HEK293 (cell line): ENCODE data around the gene ASB4.

ENCODE experiments used
- CTCF ChIA-PET: fragments of 350-600 bp; formaldehyde crosslinking; extraction: SDS; loops from one replicate; lab custom pipeline; 2021; ENCODE audit warnings: antibody characterized with exemption; lab: Yijun Ruan, JAX
- POLR2A ChIA-PET: fragments of 300-600 bp; formaldehyde crosslinking; extraction: SDS; loops from one replicate; lab custom pipeline; 2020; ENCODE audit warnings: antibody characterized with exemption, inconsistent platforms; lab: Yijun Ruan, JAX
- H3K27ac ChIP-seq: fragments of 200-500 bp; sonication (Bioruptor generic); 2 replicates; pipeline ENCODE4 v1.5.1; 2014; ENCODE audit warnings: low read depth, low read length, control low read depth, inconsistent platforms; ENCODE audit errors: extremely low read depth
- H3K36me3 ChIP-seq, 2 experiments: fragments of 200-500 bp in 1 of 2; sonication (Bioruptor generic) in 1 of 2; 1 replicate in 1 of 2; 2 replicates in 1 of 2; pipeline ENCODE4 v1.5.1; 2014 to 2017; ENCODE audit warnings: inconsistent platforms in 2 of 2, low read length in 2 of 2; ENCODE audit not compliant: control insufficient read depth in 2 of 2, insufficient read depth in 1 of 2
- H3K4me1 ChIP-seq: fragments of 200-500 bp; sonication (Bioruptor generic); 2 replicates; pipeline ENCODE4 v1.5.1; 2014; ENCODE audit warnings: mild to moderate bottlenecking, low read length, inconsistent platforms; ENCODE audit not compliant: control insufficient read depth, insufficient read depth
- H3K4me3 ChIP-seq: 2 replicates; pipeline ENCODE4 v1.5.1; 2011; ENCODE audit warnings: low read depth, mild to moderate bottlenecking, control low read depth, low read length, moderate library complexity
- H3K9me3 ChIP-seq: fragments of 200-500 bp; sonication (Bioruptor generic); 2 replicates; pipeline ENCODE4 v1.5.1; 2014; ENCODE audit warnings: low read depth, low read length, inconsistent platforms; ENCODE audit not compliant: control insufficient read depth, insufficient read depth
- IKZF3 ChIP-seq: fragments of 450-650 bp; IDR thresholded peaks from 2 replicates; pipeline ENCODE4 v1.5.0; 2018; ENCODE audit warnings: missing biosample characterization, mild to moderate bottlenecking, missing genetic modification characterization, moderate library complexity
- KLF10 ChIP-seq: fragments of 450-650 bp; IDR thresholded peaks from 2 replicates; pipeline ENCODE4 v1.5.1; 2018; ENCODE audit warnings: missing biosample characterization, mild to moderate bottlenecking, missing genetic modification characterization
- MZF1 ChIP-seq: fragments of 450-650 bp; formaldehyde crosslinking; IDR thresholded peaks from 2 replicates; pipeline ENCODE4 v1.5.1; 2017; ENCODE audit warnings: missing biosample characterization, missing genetic modification characterization, borderline replicate concordance
- OSR2 ChIP-seq: fragments of 450-650 bp; formaldehyde crosslinking; IDR thresholded peaks from 2 replicates; pipeline ENCODE4 v1.5.1; 2016; ENCODE audit warnings: missing biosample characterization, missing genetic modification characterization
- SCRT1 ChIP-seq: fragments of 450-650 bp; formaldehyde crosslinking; IDR thresholded peaks from 2 replicates; pipeline ENCODE4 v1.5.1; 2016; ENCODE audit warnings: missing biosample characterization, missing genetic modification characterization, borderline replicate concordance
- YY1 ChIP-seq: fragments of 450-650 bp; formaldehyde crosslinking; IDR thresholded peaks from 2 replicates; pipeline ENCODE4 v1.5.1; 2018; ENCODE audit warnings: missing biosample characterization, missing genetic modification characterization
- ZNF174 ChIP-seq: fragments of 450-650 bp; formaldehyde crosslinking; IDR thresholded peaks from 2 replicates; pipeline ENCODE4 v1.5.0; 2017; ENCODE audit warnings: missing biosample characterization, mild to moderate bottlenecking, missing genetic modification characterization
- ZNF214 ChIP-seq: fragments of 450-650 bp; formaldehyde crosslinking; IDR thresholded peaks from 2 replicates; pipeline ENCODE4 v1.5.1; 2017; ENCODE audit warnings: missing biosample characterization, mild to moderate bottlenecking, missing genetic modification characterization, borderline replicate concordance
- ZNF292 ChIP-seq: fragments of 450-650 bp; formaldehyde crosslinking; IDR thresholded peaks from 2 replicates; pipeline ENCODE4 v1.5.1; 2016; ENCODE audit warnings: low read depth, missing biosample characterization, missing genetic modification characterization, borderline replicate concordance
- ZNF341 ChIP-seq: fragments of 450-650 bp; formaldehyde crosslinking; IDR thresholded peaks from 2 replicates; pipeline ENCODE4; 2016; ENCODE audit warnings: low read depth, missing biosample characterization, missing genetic modification characterization
- ZNF394 ChIP-seq: fragments of 450-650 bp; formaldehyde crosslinking; IDR thresholded peaks from 2 replicates; pipeline ENCODE4 v1.5.1; 2016; ENCODE audit warnings: missing biosample characterization, missing genetic modification characterization, mild to moderate bottlenecking, moderate library complexity, borderline replicate concordance
- ZNF423 ChIP-seq: fragments of 450-650 bp; formaldehyde crosslinking; IDR thresholded peaks from 2 replicates; pipeline ENCODE4 v1.5.1; 2016; ENCODE audit warnings: missing biosample characterization, missing genetic modification characterization
- ZNF610 ChIP-seq: fragments of 450-650 bp; formaldehyde crosslinking; IDR thresholded peaks from 2 replicates; pipeline ENCODE4 v1.5.1; 2016; ENCODE audit warnings: missing biosample characterization, missing genetic modification characterization, borderline replicate concordance
- ZNF626 ChIP-seq: fragments of 450-650 bp; sonication (Bioruptor Pico); formaldehyde crosslinking; IDR thresholded peaks from 2 replicates; pipeline ENCODE4 v1.5.1; 2018; ENCODE audit warnings: missing biosample characterization, missing genetic modification characterization, inconsistent platforms
- ZNF629 ChIP-seq: fragments of 450-650 bp; formaldehyde crosslinking; IDR thresholded peaks from 2 replicates; pipeline ENCODE4 v1.5.1; 2017; ENCODE audit warnings: missing biosample characterization, missing genetic modification characterization
- ZNF660 ChIP-seq: fragments of 450-650 bp; IDR thresholded peaks from 2 replicates; pipeline ENCODE4 v1.5.1; 2018; ENCODE audit warnings: missing biosample characterization, mild to moderate bottlenecking, missing genetic modification characterization
- ZNF677 ChIP-seq: fragments of 450-650 bp; IDR thresholded peaks from 2 replicates; pipeline ENCODE4 v1.5.0; 2018; ENCODE audit warnings: missing biosample characterization, mild to moderate bottlenecking, missing genetic modification characterization, moderate library complexity
- ZNF76 ChIP-seq: fragments of 450-650 bp; formaldehyde crosslinking; IDR thresholded peaks from 2 replicates; pipeline ENCODE4; 2016; ENCODE audit warnings: low read depth, missing biosample characterization, missing genetic modification characterization, borderline replicate concordance
- TF ChIP-seq, protein P1 (sequence below): fragments of 450-650 bp; formaldehyde crosslinking; IDR thresholded peaks from 2 replicates; pipeline ENCODE4 v1.5.1; 2017; ENCODE audit warnings: missing biosample characterization, missing genetic modification characterization
- TF ChIP-seq, protein P2 (sequence below): fragments of 450-650 bp; formaldehyde crosslinking; IDR thresholded peaks from 2 replicates; pipeline ENCODE4 v1.5.1; 2016; ENCODE audit warnings: missing biosample characterization, missing genetic modification characterization
- TF ChIP-seq, protein P3 (sequence below): fragments of 450-650 bp; formaldehyde crosslinking; IDR thresholded peaks from 2 replicates; pipeline ENCODE4 v1.5.1; 2017; ENCODE audit warnings: missing biosample characterization, missing genetic modification characterization
- TF ChIP-seq, protein P4 (sequence below): sonication (generic); formaldehyde crosslinking; IDR thresholded peaks from 2 replicates; pipeline ENCODE4 v1.8.1; 2022; ENCODE audit warnings: mild to moderate bottlenecking, moderate library complexity, missing genetic modification reagents

Gene ASB4

DNA sequence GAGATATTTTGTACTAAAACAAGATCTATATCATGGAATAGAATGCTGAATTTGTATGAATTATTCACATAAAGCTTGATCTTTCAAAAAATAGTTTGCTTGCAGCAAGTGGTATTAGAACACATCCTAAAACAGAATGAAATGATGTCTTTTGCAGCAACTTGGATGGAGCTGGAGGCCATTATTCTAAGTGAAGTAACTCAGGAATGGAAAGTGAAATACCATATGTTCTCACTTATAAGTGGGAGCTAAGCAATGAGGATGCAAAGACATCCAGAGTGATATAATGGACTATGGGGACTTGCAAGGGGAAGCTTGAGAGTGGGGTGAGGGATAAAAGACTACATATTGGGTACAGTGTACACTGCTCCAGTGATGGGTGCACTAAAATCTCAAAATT lies 53.7 kb downstream of the ASB4 start:
- Histone ChIP-seq H3K9me3 (no peaks in the 10 kb centered on the region), H3K36me3 (no peaks in the 10 kb centered on the region), H3K4me3 (no peak overlapping the region), H3K4me1 (no peaks in the 10 kb centered on the region)
- POLR2A ChIA-PET, result no interaction called here
- TF ChIP-seq ZNF292 (tag by site-specific recombination), result no peak
- TF ChIP-seq, all 188 proteins: peak for 0
- CTCF ChIA-PET, result interaction anchor here (0.9 to 12.5 kb wide), 4 partner anchors 11 to 149 kb away, joined by 3 to 109 read pairs (median 46); no protein-coding TSS in a partner anchor
- no peak overlapping the region for H3K27ac ChIP-seq

DNA sequence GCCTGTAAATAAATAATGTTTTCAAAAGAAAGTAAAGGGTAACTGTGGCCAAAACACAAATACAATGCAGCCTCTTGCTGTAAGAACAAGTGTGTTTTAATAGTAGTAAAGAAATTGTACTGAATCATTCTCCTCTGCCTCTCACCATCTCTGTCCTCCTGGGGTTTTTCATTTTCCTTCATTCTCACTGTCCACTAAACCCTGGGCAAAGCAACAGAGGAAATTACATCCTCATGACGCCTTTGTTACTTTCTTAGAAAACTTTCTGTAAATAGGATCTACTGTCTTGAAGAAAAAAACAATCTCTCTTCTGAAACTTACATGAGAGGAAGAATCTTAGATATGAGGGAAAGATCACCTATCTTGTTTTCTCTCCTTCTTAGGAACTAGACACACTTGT lies 54.6 kb downstream of the ASB4 start:
- peaks cover 2% of the 10 kb centered on the region; the same call in 1 of the 2 replicates for H3K4me1 ChIP-seq
- ChIA-PET CTCF (interaction anchor here (1.1 to 12.5 kb wide), 4 partner anchors 12 to 148 kb away, joined by 3 to 109 read pairs (median 72); no protein-coding TSS in a partner anchor), POLR2A (no interaction called here)
- H3K27ac ChIP-seq, result no peak overlapping the region
- no peaks in the 10 kb centered on the region for H3K36me3 ChIP-seq
- H3K4me3 ChIP-seq, result no peak overlapping the region
- no peaks in the 10 kb centered on the region for H3K9me3 ChIP-seq
- TF ChIP-seq ZNF626 (tag by site-specific recombination) (no peak), SCRT1 (tag by site-specific recombination) (no peak), ZNF174 (tag by site-specific recombination) (no peak), YY1 (tag by site-specific recombination) (no peak), ZNF660 (tag by site-specific recombination) (no peak), ZNF629 (tag by site-specific recombination) (no peak), OSR2 (tag by site-specific recombination) (no peak)
- TF ChIP-seq, protein P1, sequence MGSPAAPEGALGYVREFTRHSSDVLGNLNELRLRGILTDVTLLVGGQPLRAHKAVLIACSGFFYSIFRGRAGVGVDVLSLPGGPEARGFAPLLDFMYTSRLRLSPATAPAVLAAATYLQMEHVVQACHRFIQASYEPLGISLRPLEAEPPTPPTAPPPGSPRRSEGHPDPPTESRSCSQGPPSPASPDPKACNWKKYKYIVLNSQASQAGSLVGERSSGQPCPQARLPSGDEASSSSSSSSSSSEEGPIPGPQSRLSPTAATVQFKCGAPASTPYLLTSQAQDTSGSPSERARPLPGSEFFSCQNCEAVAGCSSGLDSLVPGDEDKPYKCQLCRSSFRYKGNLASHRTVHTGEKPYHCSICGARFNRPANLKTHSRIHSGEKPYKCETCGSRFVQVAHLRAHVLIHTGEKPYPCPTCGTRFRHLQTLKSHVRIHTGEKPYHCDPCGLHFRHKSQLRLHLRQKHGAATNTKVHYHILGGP (tag by site-specific recombination), result no peak
- TF ChIP-seq, protein P2, sequence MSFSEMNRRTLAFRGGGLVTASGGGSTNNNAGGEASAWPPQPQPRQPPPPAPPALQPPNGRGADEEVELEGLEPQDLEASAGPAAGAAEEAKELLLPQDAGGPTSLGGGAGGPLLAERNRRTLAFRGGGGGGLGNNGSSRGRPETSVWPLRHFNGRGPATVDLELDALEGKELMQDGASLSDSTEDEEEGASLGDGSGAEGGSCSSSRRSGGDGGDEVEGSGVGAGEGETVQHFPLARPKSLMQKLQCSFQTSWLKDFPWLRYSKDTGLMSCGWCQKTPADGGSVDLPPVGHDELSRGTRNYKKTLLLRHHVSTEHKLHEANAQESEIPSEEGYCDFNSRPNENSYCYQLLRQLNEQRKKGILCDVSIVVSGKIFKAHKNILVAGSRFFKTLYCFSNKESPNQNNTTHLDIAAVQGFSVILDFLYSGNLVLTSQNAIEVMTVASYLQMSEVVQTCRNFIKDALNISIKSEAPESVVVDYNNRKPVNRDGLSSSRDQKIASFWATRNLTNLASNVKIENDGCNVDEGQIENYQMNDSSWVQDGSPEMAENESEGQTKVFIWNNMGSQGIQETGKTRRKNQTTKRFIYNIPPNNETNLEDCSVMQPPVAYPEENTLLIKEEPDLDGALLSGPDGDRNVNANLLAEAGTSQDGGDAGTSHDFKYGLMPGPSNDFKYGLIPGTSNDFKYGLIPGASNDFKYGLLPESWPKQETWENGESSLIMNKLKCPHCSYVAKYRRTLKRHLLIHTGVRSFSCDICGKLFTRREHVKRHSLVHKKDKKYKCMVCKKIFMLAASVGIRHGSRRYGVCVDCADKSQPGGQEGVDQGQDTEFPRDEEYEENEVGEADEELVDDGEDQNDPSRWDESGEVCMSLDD (tag by site-specific recombination), result no peak

DNA sequence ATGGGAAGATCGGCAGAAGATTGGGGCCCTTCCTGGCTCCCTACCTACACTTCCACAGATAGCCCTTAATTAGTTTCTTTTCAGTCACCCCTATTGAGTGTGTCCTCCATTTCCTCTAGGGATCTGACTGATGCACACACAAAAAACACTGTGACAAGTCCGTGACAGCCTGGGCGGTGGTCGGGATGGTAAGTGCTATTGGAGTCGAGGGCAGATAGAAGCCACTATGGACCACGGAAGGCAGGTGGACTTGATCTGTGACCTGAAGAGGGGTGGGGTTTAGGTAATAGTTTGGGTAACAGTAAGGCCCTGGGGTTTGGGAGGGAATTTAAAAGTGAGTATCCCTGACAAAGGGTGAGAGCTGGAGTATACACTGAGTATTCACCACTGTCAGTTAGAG lies 57.6 kb downstream of the ASB4 start:
- Histone ChIP-seq H3K36me3 (no peaks in the 10 kb centered on the region), H3K4me1 (peaks cover 4% of the 10 kb centered on the region; the same call in 1 of the 2 replicates), H3K9me3 (no peaks in the 10 kb centered on the region), H3K4me3 (no peak overlapping the region), H3K27ac (no peak overlapping the region)
- ChIA-PET CTCF (interaction anchor here (0.6 to 12.5 kb wide), 9 partner anchors 15 to 145 kb away, joined by 3 to 109 read pairs (median 4); no protein-coding TSS in a partner anchor), POLR2A (no interaction called here)
- TF ChIP-seq IKZF3 (tag by site-specific recombination) (no peak), ZNF394 (no peak), ZNF423 (tag by site-specific recombination) (no peak), MZF1 (tag by site-specific recombination) (no peak), KLF10 (tag by site-specific recombination) (no peak), ZNF610 (tag by site-specific recombination) (no peak), ZNF677 (tag by site-specific recombination) (no peak), ZNF76 (tag by site-specific recombination) (no peak), ZNF341 (tag by site-specific recombination) (no peak), ZNF214 (no peak)
- TF ChIP-seq, protein P3, sequence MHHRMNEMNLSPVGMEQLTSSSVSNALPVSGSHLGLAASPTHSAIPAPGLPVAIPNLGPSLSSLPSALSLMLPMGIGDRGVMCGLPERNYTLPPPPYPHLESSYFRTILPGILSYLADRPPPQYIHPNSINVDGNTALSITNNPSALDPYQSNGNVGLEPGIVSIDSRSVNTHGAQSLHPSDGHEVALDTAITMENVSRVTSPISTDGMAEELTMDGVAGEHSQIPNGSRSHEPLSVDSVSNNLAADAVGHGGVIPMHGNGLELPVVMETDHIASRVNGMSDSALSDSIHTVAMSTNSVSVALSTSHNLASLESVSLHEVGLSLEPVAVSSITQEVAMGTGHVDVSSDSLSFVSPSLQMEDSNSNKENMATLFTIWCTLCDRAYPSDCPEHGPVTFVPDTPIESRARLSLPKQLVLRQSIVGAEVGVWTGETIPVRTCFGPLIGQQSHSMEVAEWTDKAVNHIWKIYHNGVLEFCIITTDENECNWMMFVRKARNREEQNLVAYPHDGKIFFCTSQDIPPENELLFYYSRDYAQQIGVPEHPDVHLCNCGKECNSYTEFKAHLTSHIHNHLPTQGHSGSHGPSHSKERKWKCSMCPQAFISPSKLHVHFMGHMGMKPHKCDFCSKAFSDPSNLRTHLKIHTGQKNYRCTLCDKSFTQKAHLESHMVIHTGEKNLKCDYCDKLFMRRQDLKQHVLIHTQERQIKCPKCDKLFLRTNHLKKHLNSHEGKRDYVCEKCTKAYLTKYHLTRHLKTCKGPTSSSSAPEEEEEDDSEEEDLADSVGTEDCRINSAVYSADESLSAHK (tag by site-specific recombination), result no peak
- TF ChIP-seq, protein P4, sequence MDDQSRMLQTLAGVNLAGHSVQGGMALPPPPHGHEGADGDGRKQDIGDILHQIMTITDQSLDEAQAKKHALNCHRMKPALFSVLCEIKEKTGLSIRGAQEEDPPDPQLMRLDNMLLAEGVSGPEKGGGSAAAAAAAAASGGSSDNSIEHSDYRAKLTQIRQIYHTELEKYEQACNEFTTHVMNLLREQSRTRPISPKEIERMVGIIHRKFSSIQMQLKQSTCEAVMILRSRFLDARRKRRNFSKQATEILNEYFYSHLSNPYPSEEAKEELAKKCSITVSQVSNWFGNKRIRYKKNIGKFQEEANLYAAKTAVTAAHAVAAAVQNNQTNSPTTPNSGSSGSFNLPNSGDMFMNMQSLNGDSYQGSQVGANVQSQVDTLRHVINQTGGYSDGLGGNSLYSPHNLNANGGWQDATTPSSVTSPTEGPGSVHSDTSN (CRISPR knock-in tag), result no peak
